Umbilical cord (tissue), 2 donors: ENCODE measurements around the gene SWSAP1. TPM values are rescaled to one million over a fixed set of nuclear protein-coding genes. Genes with fewer than 3 reads are reported as not detected.

ENCODE experiments used
- DNase-seq: peaks from one replicate; pipeline ENCODE4 v3.0.0-alpha.2; 2015; ENCODE audit warnings: low spot score
- total RNA-seq: library from RNA; depleted of rRNA; stranded (reverse); fragments of >200 nt; gene quantifications from one replicate; pipeline ENCODE4 v1.2.3, GENCODE V29; 2014; ENCODE audit warnings: low replicate concordance; ENCODE audit not compliant: insufficient read depth

The SWSAP1 gene
- total RNA-seq, 1 donor from 2014 or later: 0.48 TPM

- DNase-seq: no peak
These were observed 34.1 kb downstream of the SWSAP1 start for GRCh38 chr19:11408591-11408990.

- no peak for DNase-seq
These were observed 36.2 kb downstream of the SWSAP1 start for GRCh38 chr19:11410682-11411081.

GRCh38 chr19:11414544-11414943, 40.1 kb downstream of the SWSAP1 start:
- DNase-seq: no peak

GRCh38 chr19:11416346-11417052, 42.0 kb downstream of the SWSAP1 start:
- no peak for DNase-seq

GRCh38 chr19:11418094-11418548, 43.7 kb downstream of the SWSAP1 start:
- no peak for DNase-seq

GRCh38 chr19:11418549-11419506, 44.4 kb downstream of the SWSAP1 start, which contains the start of gene RGL3:
RGL3 (minus strand) TSS chr19:11419314; CDS start chr19:11419278, 36 bp downstream.
- DNase-seq: no peak

GRCh38 chr19:11420429-11421370, 46.2 kb downstream of the SWSAP1 start:
- peak; percentile 84 for DNase-seq

GRCh38 chr19:11421371-11422098, 47.1 kb downstream of the SWSAP1 start:
- peak; percentile 47 for DNase-seq

GRCh38 chr19:11422163-11423065, 47.9 kb downstream of the SWSAP1 start:
- DNase-seq: peak; percentile 83

GRCh38 chr19:11423164-11423790, 48.8 kb downstream of the SWSAP1 start:
- DNase-seq: no peak

- no peak for DNase-seq
These were observed 49.3 kb downstream of the SWSAP1 start for GRCh38 chr19:11423791-11424181.

Other genes starting within 250 kb of the SWSAP1 start
- gene SPC24, start 218.9 kb upstream of the SWSAP1 start, total RNA-seq: 4.3 TPM
- gene KANK2, start 177.1 kb upstream of the SWSAP1 start, total RNA-seq: 331 TPM
- not detected for gene ANGPTL8, start 135.0 kb upstream of the SWSAP1 start, total RNA-seq
- gene DOCK6, start 112.1 kb upstream of the SWSAP1 start, total RNA-seq: 14.2 TPM
- not detected for gene TSPAN16, start 78.5 kb upstream of the SWSAP1 start, total RNA-seq
- gene RAB3D, start 35.0 kb upstream of the SWSAP1 start, total RNA-seq: 22.4 TPM
- gene TMEM205, start 28.4 kb upstream of the SWSAP1 start, total RNA-seq: 49.8 TPM
- 3.4 TPM for gene CCDC159, start 28.1 kb upstream of the SWSAP1 start, total RNA-seq
- 3.4 TPM for gene PLPPR2, start 19.2 kb upstream of the SWSAP1 start, total RNA-seq
- gene EPOR, start 9.6 kb downstream of the SWSAP1 start, total RNA-seq: 7.9 TPM
- gene RGL3, start 44.6 kb downstream of the SWSAP1 start, total RNA-seq: 0.96 TPM
- gene ODAD3, start 60.5 kb downstream of the SWSAP1 start, total RNA-seq: 1.4 TPM
- gene PRKCSH, start 61.0 kb downstream of the SWSAP1 start, total RNA-seq: 182 TPM
- gene ELAVL3, start 106.4 kb downstream of the SWSAP1 start, total RNA-seq: 1.2 TPM
- gene ZNF653, start 131.2 kb downstream of the SWSAP1 start, total RNA-seq: 14.7 TPM
- 43.8 TPM for gene ECSIT, start 154.5 kb downstream of the SWSAP1 start, total RNA-seq
- 1,035 TPM for gene CNN1, start 164.2 kb downstream of the SWSAP1 start, total RNA-seq
- gene ELOF1, start 184.6 kb downstream of the SWSAP1 start, total RNA-seq: 8.7 TPM
- 2.6 TPM for gene ACP5, start 203.0 kb downstream of the SWSAP1 start, total RNA-seq
- gene ZNF627, start 222.8 kb downstream of the SWSAP1 start, total RNA-seq: 25.0 TPM